Subcutaneous abdominal adipose tissue (tissue), 5 donors: ENCODE data around the gene ASCC3.
"Not testable (repeated sequence)": the region's sequence is repeated elsewhere in the genome, so short reads cannot be mapped to it uniquely, and the experiment has no call there.

ENCODE experiments used
- H3K27ac ChIP-seq: one replicate; pipeline ENCODE4 v1.7.0; 2013; ENCODE audit warnings: low read depth, mild to moderate bottlenecking, inconsistent platforms, low read length, moderate library complexity
- H3K27me3 ChIP-seq, 5 donors: one replicate each; pipeline ENCODE4 v1.7.0; 2013; ENCODE audit warnings: low read length in 5 of 5, inconsistent platforms in 1 of 5; ENCODE audit not compliant: control insufficient read depth in 5 of 5, insufficient read depth in 4 of 5
- H3K36me3 ChIP-seq, 5 donors: one replicate each; pipeline ENCODE4 v1.7.0; 2013; ENCODE audit warnings: low read length in 5 of 5; ENCODE audit not compliant: control insufficient read depth in 5 of 5, insufficient read depth in 5 of 5
- H3K4me1 ChIP-seq, 5 donors: one replicate each; pipeline ENCODE4 v1.7.0; 2013; ENCODE audit warnings: low read length in 5 of 5, mild to moderate bottlenecking in 3 of 5, moderate library complexity in 1 of 5; ENCODE audit not compliant: control insufficient read depth in 5 of 5, insufficient read depth in 5 of 5
- H3K4me3 ChIP-seq, 5 donors: one replicate each; pipeline ENCODE4 v1.7.0; 2013; ENCODE audit warnings: low read length in 5 of 5, low read depth in 1 of 5
- H3K9ac ChIP-seq, 5 donors: one replicate each; pipeline ENCODE4 v1.7.0; 2013; ENCODE audit warnings: low read length in 5 of 5, mild to moderate bottlenecking in 4 of 5, moderate library complexity in 3 of 5
- H3K9me3 ChIP-seq, 5 donors: one replicate each; pipeline ENCODE4 v1.7.0; 2013; ENCODE audit warnings: low read length in 5 of 5; ENCODE audit not compliant: control insufficient read depth in 5 of 5
- donor health status: healthy.
- donor health status: healthy.
- donor health status: healthy.
- donor health status: healthy.
- donor health status: healthy.

ASCC3 gene

DNA sequence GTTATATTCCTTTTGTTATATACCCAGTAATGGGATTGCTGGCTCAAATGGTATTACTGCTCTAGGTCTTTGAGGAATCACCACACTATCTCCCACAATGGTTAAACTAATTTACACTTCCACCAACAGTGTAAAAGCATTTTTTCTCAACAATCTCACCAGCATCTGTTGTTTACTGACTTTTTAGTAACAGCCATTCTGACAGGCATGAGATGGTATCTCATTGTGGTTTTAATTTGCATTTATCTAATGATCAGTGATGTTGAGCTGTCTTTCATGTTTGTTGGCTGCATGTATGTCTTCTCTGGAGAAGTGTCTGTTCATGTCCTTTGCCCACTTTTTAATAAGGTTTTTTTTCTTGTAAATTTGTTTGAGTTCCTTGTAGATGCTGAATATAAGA lies 143.4 kb downstream of the ASCC3 start:
- not testable (repeated sequence) for H3K9me3 ChIP-seq, H3K4me1 ChIP-seq, H3K27me3 ChIP-seq, H3K9ac ChIP-seq, H3K4me3 ChIP-seq, H3K36me3 ChIP-seq, H3K27ac ChIP-seq

- Histone ChIP-seq H3K27me3 (no peaks in the 10 kb centered on the region), H3K27ac (no peak overlapping the region), H3K9ac (no peak overlapping the region), H3K4me1 (peaks cover 0 to 11% (median 5%) of the 10 kb centered on the region in 5 donors), H3K36me3 (no peaks in the 10 kb centered on the region), H3K4me3 (no peak overlapping the region), H3K9me3 (no peaks in the 10 kb centered on the region)
Measured at GRCh38 chr6:100731411-100731810, 149.7 kb downstream of the ASCC3 start.

DNA sequence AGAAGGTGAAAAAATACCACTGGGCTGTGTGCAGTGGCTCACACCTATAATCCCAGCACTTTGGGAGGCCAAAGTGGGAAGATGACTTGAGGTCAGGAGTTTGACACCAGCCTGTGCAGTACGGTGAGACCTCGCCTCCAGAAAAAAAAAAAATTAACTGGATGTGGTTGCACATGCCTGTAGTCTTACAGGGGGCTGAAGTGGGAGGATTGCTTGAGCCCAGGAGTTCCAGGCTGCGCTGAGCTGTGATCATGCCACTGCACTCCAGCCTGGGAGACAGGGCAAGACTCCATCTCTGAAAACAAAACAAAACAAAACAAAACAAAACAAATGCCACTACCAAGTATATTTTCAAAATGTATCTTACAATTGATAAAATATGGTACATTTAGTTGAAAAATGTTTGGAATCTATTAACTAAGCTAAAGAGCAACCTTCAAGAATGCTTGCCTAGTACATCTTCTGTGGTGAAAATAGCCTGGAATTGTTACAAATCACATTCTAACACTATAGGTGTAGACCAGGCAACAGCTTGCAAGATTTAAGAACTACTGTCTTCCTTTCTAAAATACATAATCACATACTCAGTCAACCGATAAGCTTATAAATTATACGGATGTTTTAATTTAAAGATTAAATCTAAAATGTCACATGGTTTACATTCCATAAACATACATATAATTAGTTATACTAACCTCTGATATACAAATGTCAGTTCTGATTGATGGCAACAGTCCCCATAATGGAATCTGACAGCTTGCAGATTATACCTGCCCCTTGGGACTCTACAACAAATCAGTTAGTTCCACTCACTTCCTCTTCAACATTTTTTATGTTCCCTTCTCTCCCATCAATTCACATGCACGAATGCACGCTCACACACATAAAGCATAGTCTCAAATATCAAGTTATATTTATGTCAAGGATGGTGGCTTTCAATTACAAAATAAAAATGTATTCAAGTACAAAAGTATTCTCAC lies 150.8 kb downstream of the ASCC3 start:
- no peaks in the 10 kb centered on the region for H3K9me3 ChIP-seq
- no peak overlapping the region for H3K9ac ChIP-seq
- H3K4me3 ChIP-seq = no peak overlapping the region
- no peaks in the 10 kb centered on the region for H3K27me3 ChIP-seq
- no peak overlapping the region for H3K27ac ChIP-seq
- peaks cover 0 to 11% (median 5%) of the 10 kb centered on the region in 5 donors for H3K4me1 ChIP-seq
- H3K36me3 ChIP-seq = no peaks in the 10 kb centered on the region

DNA sequence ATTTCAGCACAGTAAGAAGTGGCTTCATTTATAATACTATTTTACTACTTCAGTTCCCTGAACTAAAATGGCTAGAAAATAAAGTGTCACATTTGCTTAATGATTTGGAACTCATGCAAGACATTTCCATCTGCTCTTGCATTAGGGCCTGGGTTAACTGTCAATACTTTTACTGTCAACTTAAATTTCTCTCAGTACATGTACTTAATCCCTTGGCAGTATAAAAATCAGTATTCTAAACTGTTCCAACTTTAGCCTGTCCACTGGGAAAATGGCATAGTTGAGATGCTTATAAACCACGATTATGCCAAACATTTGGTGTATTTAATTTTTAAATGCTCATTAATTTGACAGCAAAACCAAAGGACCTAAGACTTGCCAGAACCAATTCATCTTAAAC lies 154.5 kb downstream of the ASCC3 start:
- H3K4me1 ChIP-seq = peaks cover 0 to 11% (median 5%) of the 10 kb centered on the region in 5 donors
- H3K4me3 ChIP-seq = no peak overlapping the region

DNA sequence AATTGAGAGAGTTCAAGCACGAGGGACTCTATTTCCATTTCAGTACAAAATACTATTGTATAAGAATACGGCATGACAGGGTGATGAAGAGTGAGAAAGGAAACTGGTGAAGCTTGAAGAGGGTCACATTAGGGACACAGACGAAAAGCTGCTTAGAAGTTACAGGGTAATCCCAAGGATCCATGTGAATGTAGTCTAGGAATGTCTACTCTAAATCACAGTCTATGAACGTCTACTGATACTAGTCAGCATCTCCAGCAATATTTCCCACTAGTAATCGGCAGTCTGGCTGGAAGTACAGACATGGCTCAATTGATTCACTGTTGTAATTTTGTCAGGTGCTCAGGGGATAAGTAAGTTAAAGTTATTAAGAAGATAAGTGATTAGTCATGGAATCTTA lies 156.4 kb downstream of the ASCC3 start:
- no peak overlapping the region for H3K9ac ChIP-seq
- H3K36me3 ChIP-seq = peaks cover 0 to 4% (median 0%) of the 10 kb centered on the region in 5 donors
- no peak overlapping the region for H3K27ac ChIP-seq

More for the DNA sequence above, 154.5 kb downstream of the ASCC3 start:
- Histone ChIP-seq H3K9me3 (no peaks in the 10 kb centered on the region), H3K27me3 (no peaks in the 10 kb centered on the region), H3K36me3 (peaks cover 0 to 4% (median 0%) of the 10 kb centered on the region in 5 donors), H3K27ac (no peak overlapping the region), H3K9ac (no peak overlapping the region)

GRCh38 chr6:100724222-100724621 lies 156.9 kb downstream of the ASCC3 start:
- no peak overlapping the region for H3K27ac ChIP-seq
- no peak overlapping the region for H3K9ac ChIP-seq
- peaks cover 0 to 17% (median 5%) of the 10 kb centered on the region in 5 donors for H3K4me1 ChIP-seq
- H3K9me3 ChIP-seq = no peaks in the 10 kb centered on the region
- H3K27me3 ChIP-seq = no peaks in the 10 kb centered on the region
- peaks cover 0 to 4% (median 0%) of the 10 kb centered on the region in 5 donors for H3K36me3 ChIP-seq
- H3K4me3 ChIP-seq = no peak overlapping the region

More for the DNA sequence above, 156.4 kb downstream of the ASCC3 start:
- Histone ChIP-seq H3K9me3 (no peaks in the 10 kb centered on the region), H3K4me1 (peaks cover 0 to 17% (median 5%) of the 10 kb centered on the region in 5 donors), H3K27me3 (no peaks in the 10 kb centered on the region), H3K4me3 (no peak overlapping the region)

- Histone ChIP-seq H3K9me3 (no peaks in the 10 kb centered on the region), H3K27me3 (no peaks in the 10 kb centered on the region), H3K4me3 (no peak overlapping the region), H3K36me3 (peaks cover 0 to 4% (median 0%) of the 10 kb centered on the region in 5 donors), H3K27ac (no peak overlapping the region), H3K9ac (no peak overlapping the region), H3K4me1 (peaks cover 0 to 5% (median 0%) of the 10 kb centered on the region in 5 donors)
Measured at GRCh38 chr6:100721256-100721655, 159.9 kb downstream of the ASCC3 start.

DNA sequence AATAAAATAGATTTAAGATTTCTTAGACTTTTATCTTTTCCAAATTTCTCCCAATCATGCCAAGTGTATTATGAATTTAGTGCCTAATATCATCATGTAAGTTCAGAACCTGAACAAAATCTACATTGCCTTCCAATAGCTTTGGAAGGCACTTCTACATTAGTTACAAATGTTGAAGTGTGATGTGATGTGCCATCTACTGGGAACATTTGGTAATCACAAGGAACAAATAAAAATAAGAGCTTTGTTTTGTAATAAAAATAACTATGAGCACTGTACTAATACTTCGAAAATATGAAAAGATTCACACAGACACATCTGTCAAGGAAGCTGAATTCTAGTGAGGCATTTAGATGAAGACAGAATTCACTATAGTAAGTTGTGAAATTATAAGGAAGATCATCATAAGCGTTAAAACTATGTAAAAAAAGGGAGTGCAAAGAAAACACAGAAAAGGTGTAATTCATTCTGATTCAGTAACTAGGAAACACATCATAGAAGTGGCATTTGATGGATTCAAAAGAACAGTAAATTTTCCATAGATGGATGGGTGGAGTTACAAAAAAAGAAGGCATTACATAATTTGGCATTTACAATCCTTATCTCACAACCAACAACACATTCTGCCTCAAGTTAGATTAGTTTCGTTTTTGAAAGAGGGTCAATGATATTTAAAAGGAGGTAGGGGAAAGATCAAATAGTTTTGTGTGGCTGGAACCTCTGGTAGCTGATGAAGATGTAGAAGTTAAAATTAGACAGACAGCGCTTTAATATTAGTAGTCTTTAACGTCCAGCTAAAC lies 161.0 kb downstream of the ASCC3 start:
- Histone ChIP-seq H3K4me3 (peak overlapping the region; percentile 19 to 54 (median 38)), H3K27me3 (no peaks in the 10 kb centered on the region), H3K36me3 (peaks cover 0 to 4% (median 0%) of the 10 kb centered on the region in 5 donors), H3K9ac (peak overlapping the region in 3 of 5 donors; percentile 8 to 72 (median 32)), H3K9me3 (no peaks in the 10 kb centered on the region), H3K4me1 (peaks cover 0 to 5% (median 0%) of the 10 kb centered on the region in 5 donors), H3K27ac (no peak overlapping the region)

GRCh38 chr6:100712997-100713396 lies 168.1 kb downstream of the ASCC3 start:
- H3K9ac ChIP-seq = no peak overlapping the region
- no peaks in the 10 kb centered on the region for H3K9me3 ChIP-seq
- no peak overlapping the region for H3K27ac ChIP-seq
- no peak overlapping the region for H3K4me3 ChIP-seq
- no peaks in the 10 kb centered on the region for H3K27me3 ChIP-seq
- peaks cover 0 to 5% (median 0%) of the 10 kb centered on the region in 5 donors for H3K36me3 ChIP-seq
- H3K4me1 ChIP-seq = no peaks in the 10 kb centered on the region

GRCh38 chr6:100706491-100706890 lies 174.6 kb downstream of the ASCC3 start:
- Histone ChIP-seq H3K4me3 (no peak overlapping the region), H3K9ac (no peak overlapping the region), H3K36me3 (peaks cover 0 to 2% (median 0%) of the 10 kb centered on the region in 5 donors), H3K27me3 (no peaks in the 10 kb centered on the region), H3K27ac (no peak overlapping the region), H3K4me1 (no peaks in the 10 kb centered on the region), H3K9me3 (no peaks in the 10 kb centered on the region)
